HepG2 (cell line): Measurements from ENCODE around the gene FGF14.

ENCODE experiments used
- CEBPZ ChIP-seq: IDR thresholded peaks from 2 replicates; pipeline ENCODE4 v1.6.1; 2012; ENCODE audit warnings: low read length, improper control_type of control experiment
- CTCF ChIP-seq: sonication (generic); formaldehyde crosslinking; IDR thresholded peaks from 2 replicates; pipeline ENCODE4 v1.5.0; 2020; ENCODE audit warnings: mild to moderate bottlenecking, missing genetic modification reagents, moderate library complexity
- GATAD2A ChIP-seq: IDR thresholded peaks from 2 replicates; pipeline ENCODE4 v1.6.1; 2016
- HDAC6 ChIP-seq: fragments of 200-600 bp; sonication (generic); IDR thresholded peaks from 2 replicates; pipeline ENCODE4 v1.7.0; 2017; ENCODE audit warnings: mild to moderate bottlenecking, antibody characterized with exemption, low read length, low read depth
- HNRNPH1 ChIP-seq: fragments of 200-400 bp; formaldehyde crosslinking; optimal IDR thresholded peaks from 2 replicates; pipeline ENCODE3; 2017; ENCODE audit warnings: mild to moderate bottlenecking, low read depth, low read length
- NFE2L1 ChIP-seq: sonication (generic); formaldehyde crosslinking; IDR thresholded peaks from 2 replicates; pipeline ENCODE4 v1.4.0; 2020; ENCODE audit warnings: missing genetic modification reagents, mild to moderate bottlenecking, borderline replicate concordance
- NONO ChIP-seq, 2 experiments: fragments of 450-650 bp in 1 of 2; sonication (generic) in 1 of 2; formaldehyde crosslinking in 1 of 2; IDR thresholded peaks in 1 of 2; conservative IDR thresholded peaks in 1 of 2; 2 replicates each; pipeline versions ENCODE4 v1.6.1 to v1.8.0; 2017 to 2022; ENCODE audit warnings: mild to moderate bottlenecking in 1 of 2, missing genetic modification reagents in 1 of 2, moderate library complexity in 1 of 2
- NR3C1 ChIP-seq: sonication (generic); formaldehyde crosslinking; IDR thresholded peaks from 2 replicates; pipeline ENCODE4 v1.4.0; 2020; ENCODE audit warnings: missing genetic modification reagents
- POLR2A ChIP-seq, 2 experiments: IDR thresholded peaks; 2 replicates each; pipeline ENCODE4 v1.6.1; 2011; ENCODE audit warnings: low read depth in 2 of 2, low read length in 2 of 2, mild to moderate bottlenecking in 1 of 2, moderate library complexity in 1 of 2; ENCODE audit not compliant: insufficient read depth in 1 of 2
- PTBP1 ChIP-seq: fragments of 200-400 bp; formaldehyde crosslinking; IDR thresholded peaks from 2 replicates; pipeline ENCODE4 v1.6.1; 2018; ENCODE audit warnings: low read length, low read depth; ENCODE audit not compliant: poor library complexity, severe bottlenecking
- SOX5 ChIP-seq: IDR thresholded peaks from 2 replicates; pipeline ENCODE4 v1.6.1; 2016; ENCODE audit warnings: borderline replicate concordance
- THYN1 ChIP-seq: sonication (generic); formaldehyde crosslinking; IDR thresholded peaks from 2 replicates; pipeline ENCODE4 v1.8.1; 2023; ENCODE audit warnings: low read depth, mild to moderate bottlenecking, moderate library complexity, missing genetic modification reagents, borderline replicate concordance
- ZNF136 ChIP-seq: sonication (generic); formaldehyde crosslinking; IDR thresholded peaks from 2 replicates; pipeline ENCODE4 v1.8.1; 2022; ENCODE audit warnings: low read depth, mild to moderate bottlenecking, moderate library complexity, missing genetic modification reagents

- TF ChIP-seq NR3C1 (CRISPR knock-in tag) (no peak), CTCF (no peak), GATAD2A (CRISPR knock-in tag) (no peak), CEBPZ (no peak), HNRNPH1 (no peak), ZNF136 (CRISPR knock-in tag) (no peak), THYN1 (CRISPR knock-in tag) (no peak), HDAC6 (no peak), SOX5 (CRISPR knock-in tag) (no peak), NONO (IDR thresholded peaks at IDR 0.05) (no peak), NONO (CRISPR knock-in tag; conservative IDR thresholded peaks at IDR 0.05) (no peak), POLR2A (IDR thresholded peaks at IDR 0.05; ENCODE audit: insufficient read depth in 1 of 2, low read depth in 2 of 2, low read length in 2 of 2) (no peak), NFE2L1 (CRISPR knock-in tag) (no peak), PTBP1 (no peak)
Measured at GRCh38 chr13:101712026-101712348, 689.9 kb downstream of the FGF14 start.
